HG03159 (cell line): Measurements from ENCODE around the gene VEGFD.

Source experiments
- ATAC-seq: cut with Tn5 transposase; IDR thresholded peaks from one replicate; pipeline ENCODE4 v1.9.1; 2021; ENCODE audit warnings: mild to moderate bottlenecking, moderate library complexity; ENCODE audit not compliant: unreplicated experiment

The VEGFD gene, protein sequence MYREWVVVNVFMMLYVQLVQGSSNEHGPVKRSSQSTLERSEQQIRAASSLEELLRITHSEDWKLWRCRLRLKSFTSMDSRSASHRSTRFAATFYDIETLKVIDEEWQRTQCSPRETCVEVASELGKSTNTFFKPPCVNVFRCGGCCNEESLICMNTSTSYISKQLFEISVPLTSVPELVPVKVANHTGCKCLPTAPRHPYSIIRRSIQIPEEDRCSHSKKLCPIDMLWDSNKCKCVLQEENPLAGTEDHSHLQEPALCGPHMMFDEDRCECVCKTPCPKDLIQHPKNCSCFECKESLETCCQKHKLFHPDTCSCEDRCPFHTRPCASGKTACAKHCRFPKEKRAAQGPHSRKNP

DNA sequence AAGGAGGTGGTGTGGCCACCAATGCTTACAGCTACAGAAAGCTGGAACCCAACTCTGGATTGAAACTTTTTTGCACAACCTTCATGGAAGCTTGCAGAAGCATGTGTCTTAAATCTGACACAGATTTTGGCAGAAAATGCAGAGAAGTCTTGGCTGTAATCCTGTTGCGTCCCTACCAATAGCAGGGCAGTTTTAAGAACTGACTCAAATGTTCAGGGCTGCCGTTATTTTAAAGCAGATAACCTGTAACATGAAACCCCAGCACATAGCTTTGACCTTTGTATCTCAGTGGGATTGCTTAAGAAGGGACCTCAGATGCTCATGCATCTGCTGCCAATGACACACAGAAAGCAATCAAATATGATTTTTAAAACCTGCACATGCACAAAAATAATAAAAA lies at the start of gene VEGFD:
VEGFD (minus strand) TSS at position 110 of the 400 bp plus-strand sequence. CDS start 467 bp downstream, outside the sequence.
- no peak for ATAC-seq

DNA sequence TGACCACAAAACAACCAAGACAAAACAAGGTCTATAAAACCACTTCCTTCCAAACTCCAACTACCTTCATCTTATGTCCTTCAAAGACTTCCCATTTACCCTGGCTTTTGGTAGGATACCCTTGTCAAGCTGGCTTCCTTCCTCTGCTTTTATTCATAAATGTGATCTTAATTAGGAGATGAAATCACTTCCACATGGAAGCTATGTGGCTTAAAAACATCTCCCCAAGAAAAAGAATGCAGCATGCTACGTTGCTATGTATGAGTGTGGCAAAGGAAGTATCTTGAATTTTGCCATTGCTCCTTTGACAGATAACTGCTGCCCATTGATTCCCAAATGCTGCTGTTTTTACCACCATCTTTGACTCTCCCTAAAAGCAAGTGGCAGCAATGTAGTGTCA lies 46.4 kb upstream of the VEGFD start:
- ATAC-seq: no peak

DNA sequence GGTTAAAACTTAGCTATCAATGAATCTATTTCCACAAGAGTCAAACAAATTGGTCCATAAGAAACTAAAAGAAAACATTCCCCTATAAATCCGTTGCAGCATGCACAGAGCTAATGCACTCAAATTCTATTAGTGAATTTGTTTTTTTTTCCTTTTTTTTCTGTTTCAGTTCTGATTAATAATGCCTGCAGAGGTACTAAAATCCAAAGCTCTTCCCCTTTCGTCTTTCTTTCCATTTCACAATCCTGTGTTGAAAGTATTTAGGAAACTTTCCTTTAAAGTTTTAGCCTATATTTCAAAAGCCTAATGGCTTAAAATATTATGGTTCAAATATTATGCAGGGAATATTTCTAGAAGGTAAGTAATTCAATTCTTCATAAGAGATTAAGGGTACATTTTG lies 45.9 kb upstream of the VEGFD start:
- ATAC-seq: no peak

DNA sequence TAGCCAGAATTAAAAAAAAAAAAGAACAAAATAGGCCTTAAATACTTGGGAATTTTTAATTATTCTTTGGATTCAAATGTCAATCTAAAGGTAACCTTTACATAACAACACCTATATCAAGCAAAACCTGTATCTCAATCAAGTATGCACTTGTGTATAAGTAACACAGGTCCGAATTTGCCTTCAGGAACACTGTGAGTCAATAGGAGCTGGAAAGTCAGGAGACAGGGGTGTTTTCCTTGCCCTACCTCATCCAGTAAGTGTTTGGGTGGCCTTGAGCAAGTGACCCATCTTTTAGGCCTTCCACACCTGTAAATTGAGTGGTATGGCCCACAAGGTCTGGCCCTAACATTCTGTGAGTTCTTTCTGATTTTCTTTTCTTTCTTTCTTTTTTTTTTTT lies 40.8 kb upstream of the VEGFD start:
- no peak for ATAC-seq

DNA sequence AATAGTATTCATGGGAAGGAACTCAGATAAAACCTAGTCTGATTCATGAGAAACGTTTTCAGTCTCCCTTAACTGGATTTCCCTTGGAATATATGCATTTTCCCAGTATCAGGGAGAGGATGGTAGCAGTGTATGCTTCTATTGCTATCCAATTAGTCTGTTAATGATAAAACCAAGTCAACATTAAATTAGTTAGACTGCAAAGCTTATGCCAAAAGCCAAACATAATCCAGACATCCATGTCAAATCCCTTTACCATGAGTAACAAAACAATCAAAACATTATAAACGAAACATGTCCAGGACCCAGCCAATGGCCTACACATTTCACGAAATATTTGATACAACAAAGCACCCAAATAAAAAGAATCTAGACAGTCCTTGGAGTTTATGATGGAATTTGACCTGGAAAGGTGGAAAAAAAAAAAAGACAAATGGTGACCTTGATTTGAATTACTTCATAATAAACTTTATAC lies 34.5 kb upstream of the VEGFD start:
- no peak for ATAC-seq

DNA sequence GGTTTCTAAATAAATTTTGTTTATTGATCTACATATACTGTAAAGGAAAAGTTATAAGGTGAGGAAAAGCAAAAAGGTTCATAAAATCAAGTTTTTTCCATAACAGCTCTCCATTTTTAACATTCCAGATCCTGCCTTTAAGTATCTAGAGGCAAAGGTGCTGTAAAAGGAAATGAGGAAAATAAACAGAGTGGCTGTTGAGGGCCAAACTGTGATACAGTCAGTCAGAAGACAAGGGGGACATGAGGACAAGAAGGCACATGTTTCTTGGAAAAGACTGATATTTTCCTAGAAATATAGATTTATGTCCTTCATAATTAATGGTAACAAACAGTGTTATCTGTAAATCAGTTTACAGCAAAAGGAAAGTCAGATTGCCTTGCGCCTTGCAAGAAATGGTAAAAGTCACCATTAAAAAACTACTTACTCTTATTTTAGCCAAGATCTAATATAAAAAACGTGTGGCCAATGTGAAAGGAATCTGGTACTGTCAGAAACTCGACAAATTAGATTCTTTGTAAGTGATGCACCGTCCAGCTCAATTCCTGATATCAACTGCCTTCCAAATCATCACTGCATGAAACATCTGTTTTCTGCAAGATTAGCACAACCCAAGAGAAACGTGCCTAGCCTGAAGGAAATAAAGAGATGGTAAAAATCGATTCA lies 34.0 kb upstream of the VEGFD start:
- no peak for ATAC-seq

DNA sequence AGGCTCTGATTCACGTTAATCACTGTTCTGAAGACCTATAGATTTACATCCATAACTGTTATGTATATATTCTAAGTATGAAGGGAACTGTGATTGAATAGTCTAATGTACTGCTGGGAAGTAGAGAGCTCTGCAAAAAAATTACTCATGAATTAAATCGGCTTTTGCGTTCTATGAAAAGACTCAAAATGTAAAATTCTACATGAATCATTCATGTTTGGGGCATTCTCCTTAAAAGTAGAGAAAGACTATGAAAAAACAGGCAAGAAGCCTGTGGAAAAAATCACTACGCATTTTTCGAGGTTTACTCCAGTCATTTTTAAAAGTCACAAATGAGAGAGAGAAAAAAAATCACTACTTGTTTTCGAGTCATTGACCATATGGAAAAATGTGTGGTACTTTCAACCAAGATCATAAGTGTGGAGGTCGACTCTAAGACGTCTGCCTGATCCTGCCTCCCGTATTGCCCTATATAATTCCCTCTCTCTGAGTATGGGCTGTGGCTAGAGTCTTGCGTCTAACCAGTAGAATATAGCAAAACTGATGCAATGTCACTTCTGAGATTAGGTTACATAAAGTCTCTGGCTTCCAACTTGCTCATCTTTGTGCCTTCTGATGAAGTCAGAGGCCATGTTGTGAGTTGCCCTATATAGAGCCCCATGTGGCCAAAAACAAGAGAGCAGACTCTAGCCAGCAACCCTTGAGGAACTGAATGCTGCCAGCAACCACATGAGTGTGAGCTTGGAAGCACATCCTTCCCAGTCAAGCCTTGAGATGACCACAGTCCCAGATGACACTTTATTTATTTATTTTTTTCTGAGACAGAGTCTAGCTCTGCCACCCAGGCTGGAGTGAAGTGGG lies 32.1 kb upstream of the VEGFD start:
- peak; percentile 63 for ATAC-seq

DNA sequence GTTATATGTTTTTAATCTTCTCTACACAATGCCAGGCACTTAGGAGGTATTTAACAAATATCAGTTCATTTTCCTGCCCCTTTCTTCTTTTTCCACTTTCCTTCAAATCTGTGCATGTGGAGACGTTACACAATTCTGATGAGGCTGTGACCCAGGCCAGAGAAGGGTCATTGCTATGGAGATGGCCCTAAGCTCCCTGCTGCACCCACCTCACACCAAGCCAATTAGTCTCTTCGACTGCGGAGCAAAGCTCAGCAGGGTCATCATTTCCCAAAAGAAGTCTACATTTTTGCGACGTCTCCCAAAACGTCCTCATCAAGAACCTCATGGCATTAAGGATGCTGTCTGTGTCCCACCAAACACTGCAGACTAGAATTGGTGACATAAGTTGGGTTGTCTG lies 28.9 kb upstream of the VEGFD start:
- ATAC-seq: no peak

DNA sequence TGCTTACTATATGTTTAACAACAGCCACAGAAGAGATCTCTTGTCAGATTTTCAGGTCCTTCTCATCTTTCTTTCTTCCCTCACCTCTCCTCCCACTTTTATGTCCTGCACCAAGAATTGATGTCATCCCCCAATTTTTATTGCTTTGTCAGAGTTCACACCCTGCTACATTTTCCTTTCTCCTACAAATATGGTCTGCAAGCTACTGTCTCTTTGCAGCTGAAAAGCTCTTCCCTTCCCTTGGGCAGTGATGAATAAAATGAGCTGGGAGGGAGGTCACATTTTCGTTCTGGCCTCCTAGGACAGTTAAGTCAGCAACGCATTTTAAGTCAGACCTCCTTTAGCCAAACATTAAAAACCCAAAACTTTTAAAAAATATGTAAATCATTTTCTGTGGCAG lies 26.7 kb upstream of the VEGFD start:
- ATAC-seq: no peak

DNA sequence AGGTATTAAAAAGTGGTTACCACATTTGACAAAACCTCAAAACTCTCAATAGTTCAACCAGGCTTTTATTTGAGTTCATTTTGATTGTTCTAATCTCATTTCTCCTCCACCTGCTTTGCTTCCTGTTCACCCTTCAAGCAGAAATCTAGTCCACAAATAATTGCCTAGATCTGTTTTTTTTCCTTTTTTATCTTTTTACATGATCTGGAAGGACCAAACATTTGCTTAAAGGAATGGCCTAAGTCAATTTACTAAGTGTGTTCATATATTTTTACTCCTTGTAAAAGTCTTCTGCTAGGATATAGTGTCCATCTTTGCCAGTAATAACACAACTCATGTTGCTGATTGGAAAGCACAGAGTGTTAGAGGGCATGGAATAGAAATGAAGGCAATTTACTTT lies 26.2 kb upstream of the VEGFD start:
- ATAC-seq: no peak

DNA sequence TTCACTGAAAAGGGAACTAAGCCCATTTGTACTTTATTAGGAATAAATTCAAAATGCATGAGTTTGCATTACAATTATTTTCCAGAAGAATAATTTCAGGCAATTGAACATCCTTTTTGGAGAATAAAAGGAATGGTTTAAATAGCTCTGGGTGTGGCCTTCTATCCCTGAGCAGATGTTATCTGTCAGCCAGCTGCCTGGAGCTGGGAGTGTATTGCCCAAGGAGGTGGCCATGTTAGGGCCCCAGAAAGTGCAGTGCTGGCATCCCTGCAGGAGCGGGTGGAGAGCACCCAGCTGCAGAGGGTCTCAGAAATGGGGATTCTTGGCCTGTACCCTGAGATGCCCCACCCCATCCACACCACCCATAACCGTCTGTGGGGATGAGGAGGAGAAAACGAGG lies 21.6 kb upstream of the VEGFD start:
- no peak for ATAC-seq

DNA sequence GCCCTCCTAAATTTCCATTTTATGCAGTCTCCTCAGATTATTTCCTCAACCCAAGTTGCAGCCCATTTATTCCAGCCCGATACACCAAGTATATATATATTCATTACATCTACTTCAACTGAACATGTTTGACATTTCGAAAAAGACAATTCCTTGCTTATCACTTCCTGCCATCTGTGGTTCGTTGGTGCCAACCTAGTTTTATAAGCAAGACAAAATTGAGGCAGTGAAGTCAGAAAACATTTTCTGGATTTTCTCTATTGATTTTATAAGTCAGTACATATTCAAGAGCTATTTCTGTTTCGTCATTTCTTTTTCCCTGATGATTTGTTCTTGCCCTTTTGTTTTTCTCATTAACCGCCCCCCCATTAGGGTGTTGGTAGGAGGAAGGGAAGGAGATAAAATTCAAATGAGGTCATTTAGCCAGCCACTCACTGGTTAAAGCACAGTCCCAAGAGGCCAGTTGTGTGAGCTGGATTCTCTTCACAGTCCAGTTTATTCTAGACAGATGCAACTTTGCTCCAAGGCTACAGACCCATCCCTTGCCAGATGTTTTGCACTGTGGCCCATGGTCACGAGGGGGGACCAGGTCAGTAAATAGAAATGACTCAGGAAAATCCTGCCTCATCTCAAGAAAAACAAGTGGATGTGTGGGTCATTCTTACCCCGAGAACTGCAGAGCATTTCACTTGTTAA lies 20.3 kb upstream of the VEGFD start:
- ATAC-seq: no peak

DNA sequence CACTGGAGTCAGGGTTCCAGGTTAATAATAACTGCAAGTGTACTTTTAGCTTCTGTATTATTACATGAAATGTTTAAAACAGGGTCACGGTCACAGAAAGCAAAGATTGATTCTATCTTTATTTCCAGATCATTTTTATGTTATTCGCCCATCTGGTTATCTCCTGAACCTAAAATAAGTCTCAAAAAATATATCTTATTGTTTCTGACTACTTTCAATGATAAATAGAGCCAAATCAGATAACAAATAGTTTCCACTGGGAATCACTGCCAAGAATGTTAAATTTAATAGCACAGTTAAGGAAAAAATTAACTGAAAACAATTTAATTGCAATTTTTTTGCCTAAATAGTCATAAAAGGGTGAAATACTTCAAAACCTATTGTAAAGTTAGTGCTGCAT lies 17.2 kb upstream of the VEGFD start:
- no peak for ATAC-seq

DNA sequence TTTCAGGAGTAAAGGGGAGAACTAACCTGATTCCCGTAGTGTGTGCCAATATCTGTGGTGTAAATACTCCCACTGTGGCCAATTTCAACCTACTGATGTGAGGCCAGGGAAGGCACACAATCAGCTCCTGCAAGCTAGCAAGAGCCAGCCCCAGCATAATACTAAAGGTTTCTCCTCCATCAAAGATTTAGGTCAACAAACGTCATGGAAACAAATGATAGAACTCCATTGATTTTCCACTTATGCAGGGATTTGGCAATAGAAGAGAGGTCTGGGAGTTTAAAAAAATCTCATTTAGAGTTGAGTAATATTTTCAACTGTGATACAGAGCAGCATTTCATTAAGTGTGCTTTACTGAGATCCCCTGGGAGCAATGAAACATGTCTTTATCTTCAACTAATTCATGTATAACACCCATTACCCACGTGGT lies 15.8 kb upstream of the VEGFD start:
- ATAC-seq: no peak

DNA sequence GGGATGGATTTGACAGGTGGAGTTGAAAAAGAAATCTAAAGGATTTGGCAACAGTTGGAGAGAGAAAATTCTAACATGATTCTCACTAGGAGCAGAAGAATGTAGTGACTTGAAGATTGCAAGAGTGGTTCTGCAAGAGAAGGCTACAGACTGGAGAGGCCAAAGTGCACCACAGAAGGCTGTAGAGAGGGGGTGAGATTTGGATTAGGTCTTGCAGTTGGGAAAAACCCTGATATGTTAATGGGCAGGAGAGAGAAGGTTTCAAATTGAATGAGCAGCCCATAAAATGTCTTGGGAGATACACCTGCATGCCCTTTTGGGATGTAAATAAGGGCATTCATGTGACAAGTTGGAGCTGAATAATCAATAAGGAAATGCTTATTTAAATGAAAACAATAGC lies 14.7 kb upstream of the VEGFD start:
- no peak for ATAC-seq

DNA sequence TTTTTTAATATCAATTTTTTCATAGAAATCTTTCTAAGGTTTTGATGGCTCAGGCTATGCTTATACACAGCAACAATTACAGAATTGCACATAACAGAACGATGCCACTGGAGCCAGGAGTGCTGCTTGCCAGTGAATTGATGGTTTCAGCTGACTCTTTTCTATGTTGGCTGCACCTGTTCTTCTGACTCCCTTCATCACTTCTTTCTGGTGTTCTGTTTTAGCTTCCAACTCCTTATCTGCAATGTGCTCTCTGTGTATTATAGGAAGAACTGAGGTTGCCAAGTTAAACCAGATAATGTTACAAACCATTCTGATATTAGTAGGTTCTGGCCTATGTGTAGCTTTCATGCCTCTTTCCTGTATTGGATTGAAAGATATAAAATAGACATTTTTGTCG lies 11.6 kb upstream of the VEGFD start:
- ATAC-seq: no peak

DNA sequence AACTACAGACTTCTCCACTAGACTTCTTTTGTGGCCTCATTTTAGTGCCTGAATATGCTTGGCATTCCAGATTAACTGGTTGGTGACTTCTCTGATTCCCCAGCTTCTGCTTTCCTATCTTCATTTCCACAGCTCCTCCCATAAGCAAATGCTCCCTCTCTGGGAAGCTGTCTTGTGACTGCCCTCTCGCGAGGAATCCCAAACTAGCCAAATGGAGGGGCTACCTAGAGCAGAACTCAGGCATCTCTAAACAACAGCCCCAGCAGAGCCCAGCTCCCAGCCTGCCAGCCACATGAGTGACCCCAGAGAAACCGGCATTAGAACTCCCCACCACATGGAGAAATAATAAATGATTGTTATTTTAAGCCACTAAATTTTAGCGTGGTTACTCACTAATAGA lies 7.6 kb upstream of the VEGFD start:
- no peak for ATAC-seq

DNA sequence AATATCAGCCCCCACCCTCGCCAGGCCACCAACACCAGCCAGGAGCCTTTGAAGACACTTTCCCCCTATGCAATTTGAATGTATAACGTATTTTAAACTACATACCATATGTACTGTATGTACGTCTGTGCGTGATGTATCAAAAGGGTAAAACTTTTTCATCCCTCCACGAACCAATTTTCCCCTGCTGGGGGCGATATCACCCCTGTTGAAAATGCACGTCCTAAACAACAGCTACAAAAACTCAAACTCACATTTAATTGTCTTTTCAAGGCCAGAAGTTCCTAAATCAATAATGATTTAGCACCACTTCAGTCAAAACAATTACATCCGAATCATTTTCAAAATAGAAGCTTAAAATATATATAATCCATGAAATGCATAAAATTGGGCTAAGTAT lies 1.4 kb downstream of the VEGFD start:
- no peak for ATAC-seq

DNA sequence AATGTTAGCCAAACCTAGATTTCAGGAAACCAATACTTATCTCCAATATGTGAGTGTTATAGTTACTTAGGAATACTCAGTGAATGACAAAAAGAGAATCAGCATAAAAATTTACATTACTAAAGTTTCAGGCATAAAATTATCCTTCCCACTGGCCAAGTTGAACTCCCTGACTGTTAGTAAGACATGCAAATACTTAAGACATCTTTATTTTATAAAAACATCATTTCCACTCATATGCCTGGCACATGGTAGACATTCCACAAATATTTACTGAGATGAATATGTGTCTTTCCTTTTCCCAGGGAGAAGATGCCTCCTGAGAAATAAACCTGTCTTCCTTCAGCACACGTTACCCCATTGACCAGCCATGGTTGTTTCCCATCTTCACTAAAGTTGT lies 7.3 kb downstream of the VEGFD start:
- ATAC-seq: no peak

DNA sequence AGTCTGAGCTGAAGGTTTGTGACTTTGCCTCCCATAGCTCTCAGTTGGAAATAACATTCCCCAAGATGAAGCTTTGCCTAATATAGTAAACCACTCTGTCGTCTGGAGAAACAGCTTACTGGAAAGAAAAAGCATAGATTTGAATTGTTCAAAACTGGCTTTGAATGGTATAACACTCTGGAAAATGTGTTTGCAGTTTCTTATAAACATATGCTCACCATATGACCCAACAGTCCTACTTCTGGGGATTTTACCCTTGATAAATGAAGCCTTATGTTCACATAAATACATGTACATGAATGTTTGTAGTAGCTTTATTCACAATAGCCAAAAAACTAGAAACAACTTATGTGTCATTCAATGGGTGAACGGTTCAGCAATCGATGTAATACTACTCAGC lies 10.2 kb downstream of the VEGFD start:
- ATAC-seq: no peak
